Suprapubic skin (tissue), 3 donors: ENCODE measurements around the gene FOXM1.

Experiments
- CTCF ChIP-seq, 2 donors: fragments of 200-600 bp in 1 of 2; fragments of 450-650 bp in 1 of 2; sonication (generic) in 1 of 2; IDR thresholded peaks; one replicate each; pipeline ENCODE4 v1.5.1; 2016 to 2019; ENCODE audit warnings: antibody characterized with exemption in 2 of 2, mild to moderate bottlenecking in 1 of 2, moderate library complexity in 1 of 2
- POLR2AphosphoS5 ChIP-seq, 3 donors: sonication (generic); formaldehyde crosslinking; IDR thresholded peaks; one replicate each; pipeline ENCODE4 v1.6.1; 2017; ENCODE audit warnings: antibody characterized with exemption in 3 of 3

- TF ChIP-seq CTCF (IDR thresholded peaks at IDR 0.05), result no peak
- no peak for TF ChIP-seq POLR2AphosphoS5 (IDR thresholded peaks at IDR 0.05)
Observed at GRCh38 chr12:2841056-2841650, 35.8 kb downstream of the FOXM1 start.
